ENCODE measurements around the gene TNNC1.

The TNNC1 gene

GRCh38 chr3:52484680-52485461 is 31.0 kb upstream of the TNNC1 start:
- DNase-seq = no peak

- no peak for DNase-seq
Measured at GRCh38 chr3:52483577-52484381, 29.9 kb upstream of the TNNC1 start.

GRCh38 chr3:52483081-52483480 is 29.2 kb upstream of the TNNC1 start:
- DNase-seq = no peak

GRCh38 chr3:52481819-52482521 is 28.1 kb upstream of the TNNC1 start:
- DNase-seq = no peak

- DNase-seq = peak in 1 of 51 donors; percentile 18
Measured at GRCh38 chr3:52480768-52481715, 27.2 kb upstream of the TNNC1 start.

GRCh38 chr3:52479877-52480575 is 26.2 kb upstream of the TNNC1 start:
- no peak for DNase-seq

- DNase-seq = no peak
Measured at GRCh38 chr3:52479037-52479876, 25.4 kb upstream of the TNNC1 start.

- DNase-seq = no peak
Measured at GRCh38 chr3:52477796-52478095, 23.9 kb upstream of the TNNC1 start.

GRCh38 chr3:52477076-52477795 is 23.4 kb upstream of the TNNC1 start:
- DNase-seq = no peak

- DNase-seq = no peak
Measured at GRCh38 chr3:52473026-52473425, 19.2 kb upstream of the TNNC1 start.

- DNase-seq = no peak
Measured at GRCh38 chr3:52472239-52473000, 18.6 kb upstream of the TNNC1 start.

- peak in 31 of 51 donors; percentile 7 to 75 (median 37) for DNase-seq
Measured at GRCh38 chr3:52471371-52472238, 17.8 kb upstream of the TNNC1 start.

GRCh38 chr3:52470920-52471319 is 17.1 kb upstream of the TNNC1 start:
- no peak for DNase-seq

GRCh38 chr3:52469001-52469400 is 15.2 kb upstream of the TNNC1 start:
- DNase-seq = no peak

GRCh38 chr3:52468336-52468735 is 14.5 kb upstream of the TNNC1 start:
- DNase-seq = no peak

GRCh38 chr3:52463416-52463815 is 9.6 kb upstream of the TNNC1 start:
- no peak for DNase-seq

- no peak for DNase-seq
Measured at GRCh38 chr3:52461874-52462273, 8.0 kb upstream of the TNNC1 start.

Measured in hypothalamus (tissue), 51 donors.